Panc1 (cell line): ENCODE data around the gene C1orf50. TPM values are rescaled to one million over a fixed set of nuclear protein-coding genes. Genes with fewer than 3 reads are reported as not detected.

ENCODE experiments used
- ATAC-seq: fragments of 200-7000 bp; cut with Tn5 transposase; 2 replicates; pipeline ENCODE4 v1.9.1; 2020; ENCODE audit warnings: mild to moderate bottlenecking, moderate library complexity
- BruUV-seq: library from RNA; stranded (reverse); fragments of 400-500 nt; replicated peaks from 2 replicates; lab custom pipeline; 2021; lab: Mats Ljungman, UMichigan
- CTCF ChIA-PET: fragments of 300-600 bp; sonication (Branson Sonifier 250); formaldehyde crosslinking; loops from one replicate; lab custom pipeline; 2022; ENCODE audit warnings: antibody characterized with exemption; lab: Charles Lee
- POLR2A ChIA-PET: fragments of 300-600 bp; sonication (Branson Sonifier 250); formaldehyde crosslinking; loops from one replicate; lab custom pipeline; 2022; ENCODE audit warnings: antibody characterized with exemption; lab: Charles Lee
- DNase-seq: peaks from one replicate; pipeline ENCODE4 v3.0.0-alpha.2; 2010; ENCODE audit warnings: low read depth, low spot score
- H3K27ac ChIP-seq: 2 replicates; pipeline ENCODE4 v1.5.1; 2011; ENCODE audit warnings: mild to moderate bottlenecking, low read length, inconsistent platforms
- H3K27me3 ChIP-seq: fragments of 200-500 bp; sonication (Bioruptor generic); 2 replicates; pipeline ENCODE4 v1.6.0; 2014; ENCODE audit warnings: low read length, inconsistent platforms; ENCODE audit not compliant: control insufficient read depth, insufficient read depth
- H3K36me3 ChIP-seq: fragments of 200-500 bp; sonication (Bioruptor generic); 2 replicates; pipeline ENCODE4 v1.5.1; 2014; ENCODE audit warnings: inconsistent platforms, mild to moderate bottlenecking, low read length, moderate library complexity; ENCODE audit not compliant: control insufficient read depth, insufficient read depth
- H3K4me1 ChIP-seq: 2 replicates; pipeline ENCODE4 v1.5.1; 2011; ENCODE audit warnings: inconsistent platforms, mild to moderate bottlenecking, low read length, moderate library complexity; ENCODE audit not compliant: control insufficient read depth, insufficient read depth
- H3K4me3 ChIP-seq, 2 experiments: 2 replicates each; pipeline ENCODE4 v1.5.1; 2011 to 2012; ENCODE audit warnings: low read depth in 2 of 2, low read length in 2 of 2, mild to moderate bottlenecking in 2 of 2, inconsistent platforms in 1 of 2, moderate library complexity in 1 of 2
- H3K9me3 ChIP-seq: fragments of 200-500 bp; sonication (Bioruptor generic); 2 replicates; pipeline ENCODE4 v1.5.1; 2014; ENCODE audit warnings: low read depth, mild to moderate bottlenecking, inconsistent platforms, low read length, moderate library complexity; ENCODE audit not compliant: control insufficient read depth, insufficient read depth
- CTCF ChIP-seq: fragments of 450-650 bp; IDR thresholded peaks from 2 replicates; pipeline ENCODE4 v1.5.1; 2017; ENCODE audit warnings: mild to moderate bottlenecking
- POLR2AphosphoS5 ChIP-seq: IDR thresholded peaks from 2 replicates; pipeline ENCODE4 v1.6.1; 2012; ENCODE audit warnings: mild to moderate bottlenecking, low read depth, low read length, moderate library complexity
- REST ChIP-seq, 2 experiments: IDR thresholded peaks; 2 replicates each; pipeline ENCODE4 v1.6.1; 2011 to 2012; ENCODE audit warnings: low read depth in 2 of 2, control low read depth in 1 of 2, low read length in 1 of 2, mild to moderate bottlenecking in 1 of 2, moderate library complexity in 1 of 2; ENCODE audit not compliant: insufficient read depth in 1 of 2
- SIN3A ChIP-seq: IDR thresholded peaks from 2 replicates; pipeline ENCODE4 v1.6.1; 2012; ENCODE audit warnings: low read depth, mild to moderate bottlenecking, low read length, moderate library complexity, borderline replicate concordance; ENCODE audit not compliant: insufficient read depth
- TCF7L2 ChIP-seq: IDR thresholded peaks from 2 replicates; pipeline ENCODE4 v1.6.1; 2011; ENCODE audit warnings: mild to moderate bottlenecking, low read depth, low read length, inconsistent platforms
- in situ Hi-C: cut with HindIII; loops from 2 replicates; pipeline ENCODE4 v1.10.0; 2016; ENCODE audit warnings: low sequenced_read_pairs, low pct_unique_long_range_greater_than_20kb
- intact Hi-C: fragments of 100-400 bp; cut with micrococcal nuclease; formaldehyde crosslinking; loops from one replicate; pipeline ENCODE4 v1.10.0; 2022; ENCODE audit not compliant: unreplicated experiment
- total RNA-seq: library from RNA; stranded (reverse); gene quantifications from one replicate; pipeline ENCODE4 v1.2.1, GENCODE V29; 2021; ENCODE audit not compliant: unreplicated experiment

Gene C1orf50
- total RNA-seq, 1 experiment from 2014 or later: 5.8 TPM

DNA sequence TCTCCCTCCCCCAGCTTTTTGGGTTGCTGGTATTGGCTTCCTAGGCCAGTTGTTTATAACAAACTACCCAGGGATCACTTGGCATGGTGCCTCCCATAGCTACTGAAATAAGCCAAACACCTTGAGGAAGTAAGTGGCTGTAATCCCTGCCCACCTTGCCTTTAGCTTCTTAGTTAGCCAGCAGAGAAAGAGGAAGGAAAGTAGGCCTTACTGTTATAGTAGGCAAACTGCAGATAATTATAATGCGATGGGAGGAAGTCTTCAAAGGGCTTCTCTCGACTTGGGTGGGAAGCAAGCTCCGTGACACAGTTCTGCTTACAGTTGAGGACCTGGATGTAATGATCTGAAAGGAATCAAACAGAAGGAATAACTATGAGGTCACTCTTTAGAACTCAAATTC lies 8.4 kb upstream of the C1orf50 start:
- H3K4me3 ChIP-seq: no peak overlapping the region
- peaks cover 18% of the 10 kb centered on the region for H3K36me3 ChIP-seq
- CTCF ChIA-PET: no interaction called here
- in situ Hi-C loops: no loop called here
- intact Hi-C loops: no loop called here
- no peaks in the 10 kb centered on the region for H3K27me3 ChIP-seq
- TF ChIP-seq TCF7L2 (no peak), REST (IDR thresholded peaks at IDR 0.05; ENCODE audit: insufficient read depth in 1 of 2, low read depth in 2 of 2, low read length in 1 of 2) (no peak), SIN3A (no peak), CTCF (no peak), POLR2AphosphoS5 (no peak)
- BruUV-seq: no TSS peak
- no peaks in the 10 kb centered on the region for H3K9me3 ChIP-seq
- no peak for ATAC-seq
- no peak overlapping the region for H3K27ac ChIP-seq
- DNase-seq: no peak
- POLR2A ChIA-PET: no interaction called here
- no peaks in the 10 kb centered on the region for H3K4me1 ChIP-seq

- Histone ChIP-seq H3K36me3 (peaks cover 18% of the 10 kb centered on the region), H3K27ac (no peak overlapping the region), H3K4me3 (no peak overlapping the region), H3K9me3 (no peaks in the 10 kb centered on the region), H3K4me1 (no peaks in the 10 kb centered on the region), H3K27me3 (no peaks in the 10 kb centered on the region)
- ATAC-seq (no peak), DNase-seq (no peak)
- ChIA-PET CTCF (no interaction called here), POLR2A (interaction anchor here (0.6 kb wide), 1 partner anchor 21 kb away, joined by 3 read pairs; no protein-coding TSS in a partner anchor)
- intact Hi-C loops (no loop called here), in situ Hi-C loops (no loop called here)
- no TSS peak for BruUV-seq
- TF ChIP-seq CTCF (peak; percentile 24; the same call in 1 of the 2 replicates), POLR2AphosphoS5 (no peak), TCF7L2 (no peak)
Observed at GRCh38 chr1:42759114-42759513, 7.9 kb upstream of the C1orf50 start.
